ENCODE measurements around the gene TSPAN32.
"Not testable (repeated sequence)": the region's sequence is repeated elsewhere in the genome, so short reads cannot be mapped to it uniquely, and the experiment has no call there.

The TSPAN32 gene

GRCh38 chr11:2325719-2326118 is 23.9 kb downstream of the TSPAN32 start:
- Mint-ChIP-seq H3K27me3 (peaks cover 10% of the 10 kb centered on the region), H3K27ac (no peak overlapping the region), H3K9me3 (no peaks in the 10 kb centered on the region), H3K4me3 (no peak overlapping the region), H3K36me3 (no peaks in the 10 kb centered on the region), H3K4me1 (no peaks in the 10 kb centered on the region)

- Mint-ChIP-seq H3K9me3 (no peaks in the 10 kb centered on the region), H3K27ac (no peak overlapping the region), H3K4me3 (no peak overlapping the region), H3K4me1 (no peaks in the 10 kb centered on the region), H3K36me3 (no peaks in the 10 kb centered on the region), H3K27me3 (peaks cover 10% of the 10 kb centered on the region)
Observed at GRCh38 chr11:2327032-2327431, 25.2 kb downstream of the TSPAN32 start.

- no peaks in the 10 kb centered on the region for H3K4me1 Mint-ChIP-seq
- peaks cover 10% of the 10 kb centered on the region for H3K27me3 Mint-ChIP-seq
- no peaks in the 10 kb centered on the region for H3K9me3 Mint-ChIP-seq
- H3K36me3 Mint-ChIP-seq = no peaks in the 10 kb centered on the region
- no peak overlapping the region for H3K4me3 Mint-ChIP-seq
- H3K27ac Mint-ChIP-seq = no peak overlapping the region
Observed at GRCh38 chr11:2328021-2328420, 26.2 kb downstream of the TSPAN32 start.

- H3K27ac Mint-ChIP-seq = no peak overlapping the region
- no peaks in the 10 kb centered on the region for H3K9me3 Mint-ChIP-seq
- H3K36me3 Mint-ChIP-seq = no peaks in the 10 kb centered on the region
- H3K4me3 Mint-ChIP-seq = no peak overlapping the region
- no peaks in the 10 kb centered on the region for H3K4me1 Mint-ChIP-seq
- peaks cover 10% of the 10 kb centered on the region for H3K27me3 Mint-ChIP-seq
Observed at GRCh38 chr11:2328656-2329354, 27.0 kb downstream of the TSPAN32 start.

- H3K9me3 Mint-ChIP-seq = no peaks in the 10 kb centered on the region
- peaks cover 10% of the 10 kb centered on the region for H3K27me3 Mint-ChIP-seq
- H3K27ac Mint-ChIP-seq = no peak overlapping the region
- H3K36me3 Mint-ChIP-seq = no peaks in the 10 kb centered on the region
- H3K4me3 Mint-ChIP-seq = no peak overlapping the region
- H3K4me1 Mint-ChIP-seq = no peaks in the 10 kb centered on the region
Observed at GRCh38 chr11:2329551-2329950, 27.7 kb downstream of the TSPAN32 start.

GRCh38 chr11:2330696-2331095 is 28.9 kb downstream of the TSPAN32 start:
- no peak overlapping the region for H3K4me3 Mint-ChIP-seq
- H3K27ac Mint-ChIP-seq = no peak overlapping the region
- H3K9me3 Mint-ChIP-seq = no peaks in the 10 kb centered on the region
- H3K36me3 Mint-ChIP-seq = no peaks in the 10 kb centered on the region
- peaks cover 10% of the 10 kb centered on the region for H3K27me3 Mint-ChIP-seq
- no peaks in the 10 kb centered on the region for H3K4me1 Mint-ChIP-seq

- Mint-ChIP-seq H3K36me3 (no peaks in the 10 kb centered on the region), H3K27ac (no peak overlapping the region), H3K4me3 (no peak overlapping the region), H3K4me1 (no peaks in the 10 kb centered on the region), H3K27me3 (peaks cover 8% of the 10 kb centered on the region), H3K9me3 (no peaks in the 10 kb centered on the region)
Observed at GRCh38 chr11:2331404-2331803, 29.6 kb downstream of the TSPAN32 start.

- H3K4me1 Mint-ChIP-seq, H3K36me3 Mint-ChIP-seq, H3K4me3 Mint-ChIP-seq, H3K27me3 Mint-ChIP-seq, H3K27ac Mint-ChIP-seq, H3K9me3 Mint-ChIP-seq: not testable (repeated sequence)
Observed at GRCh38 chr11:2332569-2332968, 30.8 kb downstream of the TSPAN32 start.

- not testable (repeated sequence) for H3K27ac Mint-ChIP-seq, H3K4me3 Mint-ChIP-seq, H3K4me1 Mint-ChIP-seq, H3K36me3 Mint-ChIP-seq, H3K27me3 Mint-ChIP-seq, H3K9me3 Mint-ChIP-seq
Observed at GRCh38 chr11:2333486-2334205, 31.8 kb downstream of the TSPAN32 start.

GRCh38 chr11:2335286-2335685 is 33.5 kb downstream of the TSPAN32 start:
- H3K4me1 Mint-ChIP-seq, H3K4me3 Mint-ChIP-seq, H3K36me3 Mint-ChIP-seq, H3K27ac Mint-ChIP-seq, H3K9me3 Mint-ChIP-seq, H3K27me3 Mint-ChIP-seq: not testable (repeated sequence)

- not testable (repeated sequence) for H3K36me3 Mint-ChIP-seq, H3K27me3 Mint-ChIP-seq, H3K27ac Mint-ChIP-seq, H3K4me3 Mint-ChIP-seq, H3K9me3 Mint-ChIP-seq, H3K4me1 Mint-ChIP-seq
Observed at GRCh38 chr11:2338760-2339159, 36.9 kb downstream of the TSPAN32 start.

- Mint-ChIP-seq H3K27me3 (peaks cover 3% of the 10 kb centered on the region), H3K27ac (peak overlapping the region; percentile 47), H3K9me3 (no peaks in the 10 kb centered on the region), H3K4me1 (no peaks in the 10 kb centered on the region), H3K36me3 (peaks cover 9% of the 10 kb centered on the region), H3K4me3 (no peak overlapping the region)
Observed at GRCh38 chr11:2342557-2342956, 40.7 kb downstream of the TSPAN32 start.

- H3K27me3 Mint-ChIP-seq = peaks cover 3% of the 10 kb centered on the region
- H3K36me3 Mint-ChIP-seq = peaks cover 9% of the 10 kb centered on the region
- H3K9me3 Mint-ChIP-seq = no peaks in the 10 kb centered on the region
- H3K4me1 Mint-ChIP-seq = no peaks in the 10 kb centered on the region
- no peak overlapping the region for H3K27ac Mint-ChIP-seq
- H3K4me3 Mint-ChIP-seq = no peak overlapping the region
Observed at GRCh38 chr11:2342981-2343380, 41.2 kb downstream of the TSPAN32 start.

GRCh38 chr11:2343502-2343901 is 41.7 kb downstream of the TSPAN32 start:
- Mint-ChIP-seq H3K4me1 (no peaks in the 10 kb centered on the region), H3K27me3 (peaks cover 3% of the 10 kb centered on the region), H3K4me3 (no peak overlapping the region), H3K36me3 (peaks cover 9% of the 10 kb centered on the region), H3K27ac (no peak overlapping the region), H3K9me3 (no peaks in the 10 kb centered on the region)

GRCh38 chr11:2345050-2345449 is 43.2 kb downstream of the TSPAN32 start:
- Mint-ChIP-seq H3K27me3 (no peaks in the 10 kb centered on the region), H3K4me3 (no peak overlapping the region), H3K9me3 (no peaks in the 10 kb centered on the region), H3K36me3 (peaks cover 9% of the 10 kb centered on the region), H3K27ac (no peak overlapping the region), H3K4me1 (no peaks in the 10 kb centered on the region)

- no peak overlapping the region for H3K27ac Mint-ChIP-seq
- no peak overlapping the region for H3K4me3 Mint-ChIP-seq
- H3K4me1 Mint-ChIP-seq = no peaks in the 10 kb centered on the region
- H3K27me3 Mint-ChIP-seq = no peaks in the 10 kb centered on the region
- H3K9me3 Mint-ChIP-seq = no peaks in the 10 kb centered on the region
- H3K36me3 Mint-ChIP-seq = peaks cover 9% of the 10 kb centered on the region
Observed at GRCh38 chr11:2346014-2346413, 44.2 kb downstream of the TSPAN32 start.
